ENCODE measurements around the gene PAK2. TPM values are rescaled to one million over a fixed set of nuclear protein-coding genes. Genes with fewer than 3 reads are reported as not detected.

PAK2 gene
- total and polyA plus RNA-seq, 9 of the 15 experiments (the other 6 are each of a cell fraction or from before 2014, with no cell fraction given) = 13.2 to 72.4 (median 35.7) TPM

GRCh38 chr3:196754091-196754981 lies 14.7 kb downstream of the PAK2 start:
- DNase-seq (ENCODE audit: extremely low read depth in 1 of 4, low spot score in 3 of 4) (no peak), ATAC-seq (peak; percentile 39), FAIRE-seq (peak; percentile 71)
- H3K4me1 ChIP-seq (replicated peaks in 1 of 2; ENCODE audit: control insufficient read depth in 2 of 2, insufficient read depth in 2 of 2, low read length in 2 of 2) = peaks cover 4 to 6% of the 10 kb centered on the region in 2 experiments; a peak in 3 of 5 replicates
- in situ Hi-C loops (cut with MboI) (no loop called here), intact Hi-C loops (cut with micrococcal nuclease) (no loop called here)
- no peaks in the 10 kb centered on the region for H3K9me1 ChIP-seq (ENCODE audit: control insufficient read depth, insufficient read depth, low read length)
- H3K4me2 ChIP-seq (ENCODE audit: insufficient read depth, low read length) = no peak overlapping the region
- TF ChIP-seq STAT5A (IDR thresholded peaks at IDR 0.05; ENCODE audit: borderline replicate concordance, low read length) = no peak
- TF ChIP-seq FUS (optimal IDR thresholded peaks at IDR 0.05; ENCODE audit: low read depth, low read length) = no peak
- TF ChIP-seq ZNF263 (CRISPR knock-in tag; IDR thresholded peaks at IDR 0.05; ENCODE audit: borderline replicate concordance) = no peak
- 0 out of 2 replicates have a peak, but pooled peaks have one; percentile 36 for TF ChIP-seq GATA2 (CRISPR knock-in tag; IDR thresholded peaks at IDR 0.05)
- peak; percentile 49 for TF ChIP-seq ELF1 (tag; IDR thresholded peaks at IDR 0.05)
- TF ChIP-seq HMG20B (CRISPR knock-in tag; IDR thresholded peaks at IDR 0.05) = no peak
- 80% methylated on average over 9 of the region's 9 CpGs for WGBS (ENCODE audit: insufficient coverage, low coverage, missing lambda C conversion rate)
- no TSS peak for BruUV-seq (replicated peaks)
- H4K20me1 ChIP-seq (replicated peaks; ENCODE audit: control insufficient read depth, insufficient read depth, low read length) = no peaks in the 10 kb centered on the region
- H3K4me3 ChIP-seq = no peak overlapping the region
- H2AFZ ChIP-seq (ENCODE audit: low read depth, low read length) = no peak overlapping the region
- no peak overlapping the region for H3K27ac ChIP-seq (ENCODE audit: extremely low read depth, low read depth, low read length)
- peaks cover 92% of the 10 kb centered on the region for H3K79me2 ChIP-seq (ENCODE audit: control insufficient read depth, insufficient read depth, low read length)
- H3K9ac ChIP-seq (ENCODE audit: insufficient read depth in 1 of 2, low read depth in 2 of 2, low read length in 2 of 2) = no peak overlapping the region
- peaks cover 21% of the 10 kb centered on the region for H3K9me3 ChIP-seq (replicated peaks; ENCODE audit: control insufficient read depth, insufficient read depth, low read depth, low read length)
- POLR2A ChIA-PET = no interaction called here
- no peaks in the 10 kb centered on the region for H3K27me3 ChIP-seq (ENCODE audit: control insufficient read depth in 2 of 2, insufficient read depth in 2 of 2, low read length in 2 of 2)
- CTCF ChIA-PET (ENCODE audit: low intra/inter-chr PET ratio) = no interaction called here
- peaks cover 60% of the 10 kb centered on the region for H3K36me3 ChIP-seq (ENCODE audit: control insufficient read depth, insufficient read depth, low read length)
